GM19452 (cell line): ENCODE results near the gene IDH1.
"Not testable (repeated sequence)": the region's sequence is repeated elsewhere in the genome, so short reads cannot be mapped to it uniquely, and the experiment has no call there.

ENCODE experiments used
- ATAC-seq: cut with Tn5 transposase; IDR thresholded peaks from one replicate; pipeline ENCODE4 v1.9.1; 2021; ENCODE audit not compliant: unreplicated experiment

Gene IDH1

DNA sequence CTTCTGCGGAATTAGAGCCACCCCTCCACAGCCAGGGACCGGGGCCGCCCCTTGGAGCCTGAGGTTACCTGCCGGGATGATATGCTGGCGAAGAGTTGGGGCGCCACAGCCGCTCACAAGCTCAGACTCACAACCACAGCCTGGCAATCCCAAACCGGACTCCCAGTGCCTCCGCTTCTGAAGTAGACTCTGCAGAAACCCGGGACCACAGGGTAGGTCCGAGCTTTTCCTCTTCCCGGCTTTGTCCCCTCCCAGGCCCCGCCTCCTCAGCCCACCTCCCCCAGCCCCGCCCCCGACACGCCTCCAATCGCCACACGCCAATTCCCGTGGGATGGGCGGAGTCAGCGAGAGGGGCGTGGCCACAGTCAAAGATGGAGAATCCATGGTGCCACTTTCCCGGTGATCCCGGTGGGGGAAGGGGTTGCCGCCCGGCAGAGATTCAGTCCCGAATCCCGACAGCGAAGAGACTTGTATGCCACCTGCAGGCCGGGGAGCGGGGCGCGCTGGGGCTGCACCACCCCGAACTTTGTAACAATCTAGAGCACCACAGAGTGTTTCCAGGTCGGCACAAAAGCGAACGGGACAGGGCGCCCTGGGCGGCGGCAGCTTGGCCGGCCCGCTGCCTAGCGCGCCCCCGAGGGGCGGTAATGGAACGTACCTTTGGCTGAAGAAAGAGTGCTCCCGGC, at the start of gene IDH1:
IDH1 (minus strand) TSS at position 201 of the 686 bp plus-strand sequence. CDS start 3,520 bp downstream, outside the sequence.
- peak; percentile 77 for ATAC-seq

DNA sequence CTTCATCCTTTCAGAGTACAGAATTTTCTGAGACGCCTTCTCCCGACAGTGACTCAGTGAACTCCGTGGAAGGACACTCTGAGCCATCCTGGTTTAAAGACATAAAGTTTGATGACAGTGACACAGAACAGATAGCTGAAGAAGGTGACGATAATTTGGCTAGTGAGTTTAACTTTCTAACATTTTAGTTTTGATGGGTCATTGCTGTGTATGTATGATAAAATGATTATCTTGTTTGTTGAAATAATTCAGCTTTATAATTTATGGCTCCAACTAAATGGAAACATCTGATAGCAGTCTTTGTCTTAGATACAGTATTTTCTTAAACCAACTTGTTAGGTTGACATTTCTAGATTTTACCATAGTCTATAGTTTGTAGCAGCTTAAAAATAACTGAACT, 49.3 kb upstream of the IDH1 start:
- ATAC-seq: no peak

DNA sequence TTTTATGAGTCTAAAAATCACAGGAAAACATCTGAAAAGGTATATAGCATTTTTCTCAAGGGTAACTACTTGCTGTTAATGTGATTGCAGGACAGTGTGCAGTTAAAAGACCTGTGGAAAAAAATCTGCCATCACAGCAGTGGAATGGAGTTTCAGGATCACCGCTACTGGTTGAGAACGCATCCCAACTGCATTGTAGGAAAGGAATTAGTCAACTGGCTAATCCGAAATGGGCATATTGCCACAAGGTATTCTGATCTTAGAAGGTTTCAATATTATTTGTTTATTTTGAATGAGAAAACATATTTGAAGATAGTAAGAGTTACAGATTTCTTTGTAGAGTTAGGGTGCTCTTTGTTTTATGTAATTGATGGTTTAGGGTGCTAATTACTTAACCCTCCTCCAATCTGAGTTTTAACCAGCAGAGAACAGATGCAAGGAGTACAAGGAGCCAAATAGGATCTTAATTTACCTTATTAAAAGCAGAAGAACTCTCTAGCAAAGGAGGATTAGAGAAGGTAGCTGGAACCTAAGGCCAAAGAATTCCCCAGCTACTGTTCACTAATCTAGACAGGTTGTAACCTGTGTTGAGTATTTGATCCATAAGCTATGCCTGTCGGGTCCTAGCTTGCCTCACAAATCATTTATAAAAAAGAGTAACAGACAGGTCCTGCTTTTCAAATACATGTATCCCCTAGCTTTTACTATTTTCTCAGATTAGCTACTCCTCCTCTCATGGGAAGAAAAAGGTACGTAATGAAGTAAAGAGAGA, 46.2 kb upstream of the IDH1 start:
- no peak for ATAC-seq

DNA sequence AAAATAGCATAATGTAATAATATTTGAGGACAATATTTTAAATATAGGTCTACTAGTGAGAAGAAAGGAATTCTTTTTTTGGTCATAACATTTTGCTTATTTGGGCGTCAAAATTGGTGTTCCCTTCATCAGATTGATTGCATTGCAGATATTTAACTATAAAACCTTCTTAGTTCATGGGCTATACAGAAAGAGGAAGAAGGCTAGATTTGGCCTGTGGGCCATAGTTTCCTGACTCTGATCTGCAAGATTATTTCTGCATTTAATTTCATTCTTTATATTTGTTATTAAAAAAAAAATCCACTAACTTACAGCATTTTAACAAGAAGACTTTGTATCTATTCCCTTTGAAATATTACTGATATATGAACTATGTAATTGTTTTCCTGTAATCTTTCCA, 43.1 kb upstream of the IDH1 start:
- no peak for ATAC-seq

DNA sequence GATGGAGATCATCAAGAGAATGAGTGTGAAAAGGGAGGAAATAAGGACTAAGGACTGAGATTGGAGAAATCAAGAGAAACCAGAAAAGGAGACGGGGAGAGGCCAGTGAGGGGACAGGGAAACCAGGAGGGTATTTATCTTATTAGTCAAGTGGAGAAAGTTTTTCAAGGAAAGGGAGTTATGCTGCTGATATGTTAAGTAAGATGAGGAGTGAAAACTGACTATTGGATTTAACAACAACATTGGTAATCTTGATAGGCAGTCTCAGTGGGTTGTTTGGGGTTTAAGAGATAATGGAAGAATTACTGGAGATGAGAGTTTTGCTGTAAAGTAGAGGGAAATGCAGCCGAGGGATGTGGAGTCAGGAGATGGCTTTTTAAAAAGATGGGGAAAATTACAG, 41.7 kb upstream of the IDH1 start:
- ATAC-seq: no peak

GRCh38 chr2:208295834-208296233, 41.0 kb upstream of the IDH1 start:
- ATAC-seq: no peak

DNA sequence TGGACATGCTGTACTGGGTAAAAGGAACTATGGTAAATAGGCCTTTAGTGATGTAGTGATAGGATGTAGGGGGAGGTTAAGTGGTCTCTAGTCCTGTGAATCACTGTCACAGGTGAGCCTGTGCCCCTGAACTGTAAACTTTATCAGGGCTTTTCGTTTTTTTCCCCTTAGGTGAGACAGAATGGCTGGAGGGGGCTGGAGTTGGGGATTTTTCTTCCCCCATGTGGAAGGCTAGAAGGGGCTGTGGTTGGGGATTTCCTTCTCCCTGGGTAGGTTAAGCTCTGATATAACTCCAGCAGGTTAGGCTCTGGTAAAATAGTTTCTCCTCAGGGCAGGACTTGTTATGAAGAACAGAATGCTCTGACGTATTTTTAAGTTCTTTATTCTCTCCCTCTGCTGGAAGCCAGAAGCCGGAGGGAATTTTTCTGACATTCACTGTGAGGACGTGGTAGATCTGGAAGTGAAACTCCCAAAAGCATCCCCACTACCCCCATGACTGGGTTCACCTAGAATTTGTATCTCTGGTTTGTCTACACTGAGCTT, 39.7 kb upstream of the IDH1 start:
- peak; percentile 58 for ATAC-seq

DNA sequence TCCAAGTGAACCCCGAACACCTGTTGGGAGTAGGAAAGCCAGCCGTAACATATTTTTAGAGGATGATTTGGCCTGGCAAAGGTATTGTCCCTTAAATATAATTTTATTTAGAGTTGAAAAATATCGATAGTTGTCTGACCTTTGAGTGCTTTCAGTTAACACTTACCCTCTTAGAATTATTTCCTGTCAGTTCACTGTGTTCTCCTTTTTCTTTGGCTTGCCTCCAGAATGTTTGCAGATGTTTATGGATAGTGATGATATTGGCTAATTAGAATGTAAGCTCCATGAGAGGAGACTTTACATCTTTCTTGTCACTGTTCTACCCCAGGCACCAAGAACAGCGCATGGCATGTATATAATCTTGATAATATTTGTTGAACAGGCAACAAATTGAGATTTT, 31.0 kb upstream of the IDH1 start:
- ATAC-seq: no peak

DNA sequence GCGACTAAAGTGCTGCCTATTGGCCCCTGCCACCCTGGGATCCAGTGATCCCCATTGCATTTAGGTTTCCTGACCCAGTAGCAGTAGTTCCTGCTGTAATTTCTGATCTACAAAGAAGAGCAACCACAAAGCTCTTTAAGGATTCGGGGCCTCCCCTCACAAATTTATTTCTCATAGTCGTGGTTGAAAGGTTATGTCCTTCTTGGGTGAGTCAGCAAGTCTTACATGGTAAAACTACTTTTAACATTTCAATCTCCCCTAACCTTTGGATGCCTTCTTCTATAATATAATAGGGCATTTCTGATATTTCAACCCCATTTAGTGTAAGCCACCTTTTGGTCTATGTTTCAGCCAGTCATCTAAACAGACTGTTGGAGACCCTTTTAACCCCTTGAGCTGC, 26.1 kb upstream of the IDH1 start:
- no peak for ATAC-seq

- ATAC-seq: no peak
Observed at GRCh38 chr2:208280234-208280633, 25.4 kb upstream of the IDH1 start.

GRCh38 chr2:208279236-208279635, 24.4 kb upstream of the IDH1 start:
- no peak for ATAC-seq

GRCh38 chr2:208278549-208278948, 23.7 kb upstream of the IDH1 start:
- no peak for ATAC-seq

- no peak for ATAC-seq
Observed at GRCh38 chr2:208274748-208275147, 19.9 kb upstream of the IDH1 start.

DNA sequence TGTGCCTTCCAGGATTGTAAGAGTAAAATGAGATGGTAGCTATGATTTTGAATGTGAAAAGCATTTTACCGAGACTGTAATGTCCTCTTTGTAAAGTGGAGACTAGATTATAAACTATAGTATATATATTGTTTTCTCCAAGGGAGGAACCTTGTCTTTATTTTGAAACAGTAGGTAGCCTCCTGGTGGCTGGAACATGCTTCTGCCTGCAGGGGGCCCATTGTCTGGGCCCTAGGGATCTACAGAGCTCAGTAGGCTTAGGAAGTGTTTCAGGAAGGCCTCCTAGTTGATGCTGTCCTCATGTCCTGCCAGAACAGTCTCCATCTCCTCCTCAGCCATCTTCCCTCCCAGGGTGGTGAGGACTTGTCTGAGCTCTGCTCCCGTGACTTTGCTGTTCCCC, 14.2 kb upstream of the IDH1 start:
- ATAC-seq: no peak

DNA sequence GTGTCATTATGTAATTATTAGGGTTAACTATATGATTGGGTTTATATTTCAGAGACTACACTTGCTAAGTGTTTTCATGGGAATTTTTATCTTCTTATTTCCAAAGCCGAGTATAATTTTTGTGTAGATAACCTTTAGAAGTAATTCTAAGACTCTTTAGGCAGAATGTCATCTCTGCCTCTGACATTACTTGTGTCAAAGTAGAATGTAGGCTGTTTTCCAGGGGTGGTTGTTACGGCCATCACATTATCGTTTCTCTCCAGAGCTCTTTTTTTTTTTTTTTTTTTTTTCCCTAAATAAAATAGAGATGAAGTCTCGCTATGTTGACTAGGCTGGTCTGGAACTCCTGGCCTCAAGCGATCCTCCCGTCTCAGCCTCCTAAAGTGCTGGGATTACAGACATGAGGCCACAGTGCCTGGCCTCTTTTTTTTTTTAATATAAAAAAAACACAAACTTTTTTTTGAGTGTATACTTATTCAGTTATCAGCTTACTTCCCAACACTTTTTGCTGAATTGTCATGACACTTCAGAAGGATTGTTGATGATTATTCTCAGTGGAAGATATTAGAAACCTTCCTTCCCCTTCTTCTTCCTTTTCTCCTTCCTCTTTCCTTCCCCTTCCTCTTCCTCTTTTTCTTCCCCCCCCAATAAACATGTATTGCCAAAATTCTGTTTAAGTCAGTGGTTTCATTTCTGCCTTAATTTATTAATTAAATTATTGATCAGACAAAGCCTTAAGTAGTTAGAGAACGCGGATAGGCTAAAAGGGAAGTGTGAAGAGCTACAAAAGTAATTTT, 13.5 kb upstream of the IDH1 start:
- no peak for ATAC-seq

DNA sequence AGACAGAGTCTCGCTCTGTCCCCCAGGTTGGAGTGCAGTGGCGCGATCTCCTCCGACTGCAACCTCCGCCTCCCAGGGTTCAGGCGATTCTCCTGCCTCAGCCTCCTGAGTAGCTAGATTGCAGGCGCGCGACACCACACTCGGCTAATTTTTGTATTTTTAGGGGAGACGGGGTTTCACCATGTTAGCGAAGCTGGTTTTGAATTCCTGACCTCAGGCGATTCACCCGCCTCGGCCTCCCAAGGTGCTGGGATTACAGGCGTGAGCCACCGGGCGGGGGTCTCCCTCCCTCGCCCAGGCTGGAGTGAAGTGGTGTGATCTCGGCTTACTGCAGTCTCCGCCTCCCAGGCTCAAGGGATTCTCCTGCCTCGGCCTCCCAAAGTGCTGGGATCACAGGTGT, 12.7 kb upstream of the IDH1 start:
- not testable (repeated sequence) for ATAC-seq

DNA sequence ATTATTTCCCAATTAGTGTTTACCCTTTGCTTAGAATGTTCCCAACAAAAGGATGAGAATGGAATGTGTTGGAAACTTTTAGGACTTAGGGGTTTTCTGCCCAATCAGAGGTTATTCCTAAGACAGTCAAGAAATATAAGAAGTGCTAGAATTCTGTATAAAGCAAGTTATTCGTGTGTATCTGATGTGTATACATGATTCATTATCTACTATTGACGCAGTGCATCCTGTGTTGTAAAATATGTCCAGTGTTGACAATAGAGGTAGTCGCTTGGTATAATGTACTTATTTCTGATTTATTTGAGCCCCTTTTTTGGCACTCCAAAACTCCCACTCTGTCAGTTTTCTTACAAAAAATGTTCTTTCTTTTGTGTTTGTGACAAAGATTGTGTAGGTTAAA, 12.1 kb upstream of the IDH1 start:
- ATAC-seq: no peak

- peak; percentile 7 for ATAC-seq
Observed at GRCh38 chr2:208266553-208266893, 11.7 kb upstream of the IDH1 start.

DNA sequence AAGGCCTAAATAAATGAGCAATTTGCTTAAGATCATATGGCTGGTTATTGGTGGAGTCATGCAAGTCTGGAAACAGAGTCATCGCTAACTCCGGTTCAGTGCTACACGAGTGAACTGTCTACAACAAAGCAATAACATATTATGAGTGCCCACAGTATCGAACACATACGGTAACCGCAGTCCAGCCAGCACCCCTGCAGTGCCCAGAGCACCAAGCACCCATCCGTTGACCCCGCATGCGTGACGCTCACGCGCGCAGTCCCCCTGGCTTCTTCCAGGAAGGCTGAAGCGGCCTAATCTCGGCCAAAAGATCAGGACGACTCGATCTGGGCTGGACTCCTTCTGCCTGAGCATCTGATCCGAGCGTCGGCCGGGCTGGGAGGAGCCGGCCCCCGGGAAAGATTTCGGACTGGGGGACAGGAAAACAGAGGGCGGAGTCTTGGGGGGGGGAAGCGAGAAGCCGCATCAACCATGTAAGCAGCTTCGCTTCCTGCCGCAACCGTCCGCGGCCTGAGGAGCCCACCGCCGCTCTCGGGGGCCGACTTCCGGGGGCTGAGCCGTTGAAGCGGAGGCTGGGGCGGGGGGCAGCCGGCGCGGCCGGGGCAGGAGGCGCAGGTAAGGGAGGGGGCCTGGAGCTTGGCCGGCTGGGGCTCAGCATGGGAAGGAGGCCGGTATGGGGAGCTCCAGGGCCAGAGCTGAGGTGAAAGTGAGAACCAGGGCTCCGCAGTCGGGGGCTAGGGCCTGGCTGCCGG, 11.1 kb upstream of the IDH1 start, which contains the start of gene PIKFYVE:
PIKFYVE (plus strand) TSS at position 455 of the 752 bp plus-strand sequence. CDS start 5,265 bp downstream, outside the sequence.
- peak; percentile 79 for ATAC-seq

DNA sequence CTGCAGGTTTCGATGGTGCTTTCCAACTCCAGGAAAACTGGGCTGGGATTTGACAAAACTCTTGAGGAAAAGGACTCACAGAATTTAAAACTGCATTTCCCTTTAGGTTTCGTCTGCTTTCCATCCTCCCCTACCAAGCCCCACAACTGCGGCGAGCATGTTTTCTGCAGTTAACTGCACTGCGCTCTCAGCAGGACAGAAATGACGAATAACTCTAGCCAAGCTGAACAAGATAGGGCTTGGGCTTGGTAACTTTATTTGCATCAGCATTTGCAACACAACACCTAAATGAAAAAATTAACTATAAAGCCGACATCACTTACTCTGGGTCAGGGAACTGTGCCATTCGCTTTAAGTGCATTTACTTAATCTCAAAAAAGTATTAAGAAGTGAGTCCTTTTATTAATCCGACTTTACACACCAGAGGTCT, 10.5 kb upstream of the IDH1 start:
- ATAC-seq: peak; percentile 46
